ENCODE data around the gene TIMP2. TPM values are rescaled to one million over a fixed set of nuclear protein-coding genes. Genes with fewer than 3 reads are reported as not detected.

TIMP2 gene
- total RNA-seq, 1 experiment from 2014 or later, result 114 TPM

DNA sequence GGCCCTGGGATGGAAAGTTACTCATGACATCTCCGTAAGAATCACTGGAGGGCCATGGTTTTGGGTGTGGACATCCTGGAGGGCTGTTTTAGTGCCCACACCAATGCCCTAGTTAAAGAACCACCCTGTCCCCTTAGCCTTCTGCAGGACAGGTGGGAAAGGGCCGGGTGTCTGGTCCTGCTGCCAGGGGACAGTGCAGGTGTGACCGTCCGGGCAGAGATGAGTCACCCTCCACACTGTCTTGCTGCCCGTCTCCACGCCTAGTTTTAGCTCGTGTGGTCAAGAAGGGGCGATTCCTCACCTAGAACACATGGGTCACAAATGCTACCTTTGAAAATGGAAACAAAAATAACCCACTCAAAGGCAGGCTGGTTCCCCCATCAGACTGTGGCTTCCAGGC is 39.2 kb downstream of the TIMP2 start:
- ChIA-PET POLR2A (ENCODE audit: unreplicated experiment) (interaction anchor here (0.6 kb wide), 1 partner anchor 117 kb away, joined by 4 read pairs; no protein-coding TSS in a partner anchor), CTCF (interaction anchor here (0.9 kb wide), 2 partner anchors 13 kb away, joined by 3 read pairs; no protein-coding TSS in a partner anchor)
- no peaks in the 10 kb centered on the region for H3K9me3 ChIP-seq (ENCODE audit: insufficient read depth, low read depth)
- no peak overlapping the region for H3K4me3 ChIP-seq
- TF ChIP-seq, protein P1, sequence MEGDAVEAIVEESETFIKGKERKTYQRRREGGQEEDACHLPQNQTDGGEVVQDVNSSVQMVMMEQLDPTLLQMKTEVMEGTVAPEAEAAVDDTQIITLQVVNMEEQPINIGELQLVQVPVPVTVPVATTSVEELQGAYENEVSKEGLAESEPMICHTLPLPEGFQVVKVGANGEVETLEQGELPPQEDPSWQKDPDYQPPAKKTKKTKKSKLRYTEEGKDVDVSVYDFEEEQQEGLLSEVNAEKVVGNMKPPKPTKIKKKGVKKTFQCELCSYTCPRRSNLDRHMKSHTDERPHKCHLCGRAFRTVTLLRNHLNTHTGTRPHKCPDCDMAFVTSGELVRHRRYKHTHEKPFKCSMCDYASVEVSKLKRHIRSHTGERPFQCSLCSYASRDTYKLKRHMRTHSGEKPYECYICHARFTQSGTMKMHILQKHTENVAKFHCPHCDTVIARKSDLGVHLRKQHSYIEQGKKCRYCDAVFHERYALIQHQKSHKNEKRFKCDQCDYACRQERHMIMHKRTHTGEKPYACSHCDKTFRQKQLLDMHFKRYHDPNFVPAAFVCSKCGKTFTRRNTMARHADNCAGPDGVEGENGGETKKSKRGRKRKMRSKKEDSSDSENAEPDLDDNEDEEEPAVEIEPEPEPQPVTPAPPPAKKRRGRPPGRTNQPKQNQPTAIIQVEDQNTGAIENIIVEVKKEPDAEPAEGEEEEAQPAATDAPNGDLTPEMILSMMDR (conservative IDR thresholded peaks at IDR 0.05), result no peak
- no peak for TF ChIP-seq EZH2 (IDR thresholded peaks at IDR 0.05; ENCODE audit: low read depth)
- no peak overlapping the region for H3K27ac ChIP-seq
- no peaks in the 10 kb centered on the region for H3K27me3 ChIP-seq (ENCODE audit: insufficient read depth, low read depth)
- 0 out of 2 replicates have a peak overlapping the region, but pooled peaks have one; percentile 4 for H3K4me2 ChIP-seq
- no peaks in the 10 kb centered on the region for H3K36me3 ChIP-seq (ENCODE audit: low read depth)
- H2AFZ ChIP-seq, result no peak overlapping the region
- H3K4me1 ChIP-seq (replicated peaks; ENCODE audit: insufficient read depth), result peaks cover 48% of the 10 kb centered on the region
- peaks cover 12% of the 10 kb centered on the region for H3K79me2 ChIP-seq (ENCODE audit: low read depth)
- DNase-seq, result peak; percentile 39 to 67
- H4K20me1 ChIP-seq (ENCODE audit: insufficient read depth), result no peaks in the 10 kb centered on the region
- H3K9me2 ChIP-seq (ENCODE audit: insufficient read depth), result no peaks in the 10 kb centered on the region
- intact Hi-C loops (cut with micrococcal nuclease; ENCODE audit: unreplicated experiment), result no loop called here
- peaks cover 23% of the 10 kb centered on the region; the same call in 1 of the 2 replicates for H3F3A ChIP-seq (ENCODE audit: insufficient read depth, low read depth)
- no TSS peak for BruUV-seq (replicated peaks)

DNA sequence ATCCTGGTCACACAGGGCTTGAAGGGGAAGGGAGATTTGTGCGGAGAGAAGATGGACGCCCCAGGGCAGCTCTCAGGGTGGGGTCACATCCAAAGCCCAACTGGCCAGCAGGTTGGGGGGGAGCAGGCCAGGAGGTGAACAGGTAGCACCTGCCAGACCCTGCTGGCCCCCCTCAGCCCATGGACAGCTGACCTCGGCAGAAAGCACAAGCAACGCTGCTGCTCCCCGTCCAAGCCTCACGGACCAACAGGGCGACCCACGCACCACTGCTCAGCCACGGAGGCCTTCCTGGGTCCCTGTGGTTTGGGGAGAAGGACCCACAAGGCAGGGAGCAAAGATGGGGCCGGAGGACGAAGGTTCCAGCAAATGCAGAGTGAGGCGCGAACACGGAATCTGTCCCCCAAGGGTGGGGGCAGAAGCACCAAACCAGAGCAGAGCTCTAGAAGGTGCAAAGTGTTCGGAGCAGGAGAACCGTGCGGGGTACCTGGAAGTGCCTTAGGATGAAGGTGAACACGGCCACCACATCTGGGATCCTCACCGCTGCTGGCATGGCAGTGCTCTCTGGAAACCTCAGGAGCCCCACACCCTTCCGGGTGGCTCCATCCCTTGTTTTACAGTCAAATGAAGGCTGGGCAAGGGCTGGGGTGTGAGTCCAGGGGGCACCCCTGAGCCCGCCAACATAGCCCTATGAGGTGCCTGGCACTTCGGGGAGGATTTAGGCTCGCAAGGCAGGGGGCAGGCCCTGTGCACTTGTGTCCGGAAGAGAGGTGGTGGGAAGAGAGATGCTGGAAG is 40.1 kb downstream of the TIMP2 start:
- TF ChIP-seq, protein P1 (conservative IDR thresholded peaks at IDR 0.05), result no peak
- no peak for TF ChIP-seq EZH2 (IDR thresholded peaks at IDR 0.05; ENCODE audit: low read depth)
- Histone ChIP-seq H3K36me3 (ENCODE audit: low read depth) (no peaks in the 10 kb centered on the region), H3F3A (ENCODE audit: insufficient read depth, low read depth) (peaks cover 23% of the 10 kb centered on the region; the same call in 1 of the 2 replicates), H3K4me3 (no peak overlapping the region), H3K27ac (peak overlapping the region; percentile 93; the same call in 1 of the 2 replicates), H3K79me2 (ENCODE audit: low read depth) (peaks cover 12% of the 10 kb centered on the region), H3K27me3 (ENCODE audit: insufficient read depth, low read depth) (no peaks in the 10 kb centered on the region), H3K4me2 (peak overlapping the region; percentile 73), H3K4me1 (replicated peaks; ENCODE audit: insufficient read depth) (peaks cover 48% of the 10 kb centered on the region), H3K9me3 (ENCODE audit: insufficient read depth, low read depth) (no peaks in the 10 kb centered on the region), H3K9me2 (ENCODE audit: insufficient read depth) (no peaks in the 10 kb centered on the region), H2AFZ (no peak overlapping the region), H4K20me1 (ENCODE audit: insufficient read depth) (no peaks in the 10 kb centered on the region)
- ChIA-PET POLR2A (ENCODE audit: unreplicated experiment) (interaction anchor here (0.5 kb wide), 1 partner anchor 9 kb away, joined by 6 read pairs; no protein-coding TSS in a partner anchor), CTCF (interaction anchor here (0.5 to 1.0 kb wide), 3 partner anchors 12 to 138 kb away, joined by 3 to 4 read pairs (median 3); no protein-coding TSS in a partner anchor)
- intact Hi-C loops (cut with micrococcal nuclease; ENCODE audit: unreplicated experiment), result loop anchor here (5.0 kb wide), 1 partner anchor 47 kb away; no protein-coding TSS in a partner anchor
- no peak for DNase-seq
- BruUV-seq (replicated peaks), result no TSS peak

DNA sequence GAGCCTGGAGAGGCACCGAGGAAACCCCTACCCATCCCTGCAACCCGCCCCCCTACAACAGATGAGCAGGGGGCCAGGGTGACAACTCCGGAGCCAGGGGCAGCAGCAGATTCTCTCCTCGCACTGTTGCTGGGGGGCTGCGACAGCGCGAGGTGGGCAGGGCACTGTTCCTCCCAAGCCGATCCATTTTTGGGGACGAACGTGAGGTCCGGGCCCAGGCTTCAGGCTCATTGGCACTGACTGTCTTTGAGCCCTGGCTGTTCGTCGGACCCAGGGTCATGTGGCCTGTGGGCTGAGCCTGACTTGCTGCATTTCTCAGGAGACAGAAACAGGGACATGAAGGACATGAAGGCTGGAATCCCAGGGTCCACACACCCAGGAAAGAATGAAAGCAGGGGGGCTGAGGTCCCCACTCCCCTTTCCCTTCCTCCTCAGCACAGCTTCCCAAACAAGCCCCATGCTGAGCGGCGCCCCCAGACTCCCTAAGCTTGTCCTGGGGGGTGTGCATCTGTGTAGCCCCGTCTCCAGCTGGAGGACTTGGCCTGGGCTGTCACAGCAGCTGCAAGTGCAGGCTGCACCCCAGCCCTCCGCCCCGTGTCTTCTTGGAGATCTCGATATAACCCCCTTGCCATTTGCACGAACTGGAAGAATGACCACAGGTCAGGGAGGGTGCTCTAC is 40.9 kb downstream of the TIMP2 start:
- intact Hi-C loops (cut with micrococcal nuclease; ENCODE audit: unreplicated experiment), result loop anchor here (5.0 kb wide), 1 partner anchor 48 kb away; no protein-coding TSS in a partner anchor
- Histone ChIP-seq H3K79me2 (ENCODE audit: low read depth) (peaks cover 12% of the 10 kb centered on the region), H3F3A (ENCODE audit: insufficient read depth, low read depth) (peaks cover 23% of the 10 kb centered on the region; the same call in 1 of the 2 replicates), H3K27me3 (ENCODE audit: insufficient read depth, low read depth) (no peaks in the 10 kb centered on the region), H3K4me3 (peak overlapping the region; percentile 39; the same call in 1 of the 2 replicates), H3K36me3 (ENCODE audit: low read depth) (no peaks in the 10 kb centered on the region), H3K9me3 (ENCODE audit: insufficient read depth, low read depth) (no peaks in the 10 kb centered on the region), H2AFZ (no peak overlapping the region), H3K27ac (peak overlapping the region; percentile 93), H4K20me1 (ENCODE audit: insufficient read depth) (no peaks in the 10 kb centered on the region), H3K4me1 (replicated peaks; ENCODE audit: insufficient read depth) (peaks cover 48% of the 10 kb centered on the region), H3K9me2 (ENCODE audit: insufficient read depth) (no peaks in the 10 kb centered on the region), H3K4me2 (peak overlapping the region; percentile 73)
- BruUV-seq (replicated peaks), result TSS peak; percentile 82
- POLR2A ChIA-PET (ENCODE audit: unreplicated experiment), result interaction anchor here (0.6 to 1.0 kb wide), 3 partner anchors 15 to 507 kb away, joined by 3 to 4 read pairs (median 3); no protein-coding TSS in a partner anchor
- TF ChIP-seq EZH2 (IDR thresholded peaks at IDR 0.05; ENCODE audit: low read depth), result no peak
- TF ChIP-seq, protein P1 (conservative IDR thresholded peaks at IDR 0.05), result no peak
- CTCF ChIA-PET, result interaction anchor here (0.5 to 1.0 kb wide), 3 partner anchors 18 to 138 kb away, joined by 3 to 4 read pairs (median 3); no protein-coding TSS in a partner anchor
- DNase-seq, result no peak
